NB4 (cell line): ENCODE results near the gene CHRNA7.

Source experiments
- DNase-seq: peaks from one replicate; pipeline ENCODE4 v3.0.0; 2010; ENCODE audit warnings: low read depth
- H3K4me3 ChIP-seq: one replicate; pipeline ENCODE4 v1.5.1; 2011; ENCODE audit warnings: mild to moderate bottlenecking, low read depth, low read length, moderate library complexity
- MYC ChIP-seq: IDR thresholded peaks from 2 replicates; pipeline ENCODE4 v1.6.1; 2011; ENCODE audit warnings: low read depth, low read length
- POLR2A ChIP-seq: IDR thresholded peaks from 2 replicates; pipeline ENCODE4 v1.6.1; 2011; ENCODE audit warnings: mild to moderate bottlenecking; ENCODE audit not compliant: insufficient read length; ENCODE audit errors: extremely low read depth
- TF ChIP-seq, protein P1 (sequence below): IDR thresholded peaks from one replicate; pipeline ENCODE4 v1.5.1; 2012; ENCODE audit warnings: low read depth, low read length
- TF ChIP-seq, protein P2 (sequence below): IDR thresholded peaks from 2 replicates; pipeline ENCODE4 v1.6.1; 2011; ENCODE audit warnings: low read depth, low read length

CHRNA7 gene

DNA sequence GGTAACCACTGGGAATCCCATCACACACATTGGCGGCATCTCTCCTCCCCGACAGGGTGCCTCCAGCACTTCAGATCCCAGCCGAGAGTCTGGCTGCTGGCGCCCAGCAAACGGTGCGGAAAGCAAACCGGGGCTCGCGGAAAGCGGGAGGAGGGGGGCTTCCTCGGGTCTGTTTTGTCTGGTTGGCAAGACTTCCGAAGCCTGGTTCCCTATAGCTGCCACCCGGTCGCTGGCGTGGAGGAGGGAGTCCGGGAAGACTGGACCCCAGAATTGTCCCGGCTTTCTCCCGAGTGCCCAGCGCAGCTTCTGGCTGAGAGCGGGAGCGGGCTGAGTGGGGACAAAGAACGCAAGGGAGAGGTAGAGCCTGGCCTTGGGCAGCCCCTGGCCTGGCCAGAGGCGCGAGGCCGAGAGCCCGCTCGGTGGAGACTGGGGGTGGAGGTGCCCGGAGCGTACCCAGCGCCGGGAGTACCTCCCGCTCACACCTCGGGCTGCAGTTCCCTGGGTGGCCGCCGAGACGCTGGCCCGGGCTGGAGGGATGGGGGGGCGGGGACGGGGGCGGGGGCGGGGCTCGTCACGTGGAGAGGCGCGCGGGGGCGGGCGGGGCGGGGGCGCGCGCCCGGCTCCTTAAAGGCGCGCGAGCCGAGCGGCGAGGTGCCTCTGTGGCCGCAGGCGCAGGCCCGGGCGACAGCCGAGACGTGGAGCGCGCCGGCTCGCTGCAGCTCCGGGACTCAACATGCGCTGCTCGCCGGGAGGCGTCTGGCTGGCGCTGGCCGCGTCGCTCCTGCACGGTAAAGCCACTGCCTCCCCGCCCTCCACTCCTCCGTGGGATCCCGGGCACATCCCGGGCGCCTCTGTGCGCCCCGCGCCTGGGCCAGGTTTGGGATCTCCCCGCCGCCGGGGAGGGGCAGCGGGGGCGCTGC is at the start of gene CHRNA7:
TSS of gene CHRNA7 (plus strand) at position 654 of the 920 bp plus-strand sequence. CDS start at position 734, 80 bp downstream.
- no peak within 1 kb of the TSS for H3K4me3 ChIP-seq
- TF ChIP-seq, protein P1, sequence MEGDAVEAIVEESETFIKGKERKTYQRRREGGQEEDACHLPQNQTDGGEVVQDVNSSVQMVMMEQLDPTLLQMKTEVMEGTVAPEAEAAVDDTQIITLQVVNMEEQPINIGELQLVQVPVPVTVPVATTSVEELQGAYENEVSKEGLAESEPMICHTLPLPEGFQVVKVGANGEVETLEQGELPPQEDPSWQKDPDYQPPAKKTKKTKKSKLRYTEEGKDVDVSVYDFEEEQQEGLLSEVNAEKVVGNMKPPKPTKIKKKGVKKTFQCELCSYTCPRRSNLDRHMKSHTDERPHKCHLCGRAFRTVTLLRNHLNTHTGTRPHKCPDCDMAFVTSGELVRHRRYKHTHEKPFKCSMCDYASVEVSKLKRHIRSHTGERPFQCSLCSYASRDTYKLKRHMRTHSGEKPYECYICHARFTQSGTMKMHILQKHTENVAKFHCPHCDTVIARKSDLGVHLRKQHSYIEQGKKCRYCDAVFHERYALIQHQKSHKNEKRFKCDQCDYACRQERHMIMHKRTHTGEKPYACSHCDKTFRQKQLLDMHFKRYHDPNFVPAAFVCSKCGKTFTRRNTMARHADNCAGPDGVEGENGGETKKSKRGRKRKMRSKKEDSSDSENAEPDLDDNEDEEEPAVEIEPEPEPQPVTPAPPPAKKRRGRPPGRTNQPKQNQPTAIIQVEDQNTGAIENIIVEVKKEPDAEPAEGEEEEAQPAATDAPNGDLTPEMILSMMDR = no peak
- TF ChIP-seq MYC = no peak
- TF ChIP-seq POLR2A = no peak
- TF ChIP-seq, protein P2, sequence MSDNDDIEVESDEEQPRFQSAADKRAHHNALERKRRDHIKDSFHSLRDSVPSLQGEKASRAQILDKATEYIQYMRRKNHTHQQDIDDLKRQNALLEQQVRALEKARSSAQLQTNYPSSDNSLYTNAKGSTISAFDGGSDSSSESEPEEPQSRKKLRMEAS = no peak
- DNase-seq = peak; percentile 54

DNA sequence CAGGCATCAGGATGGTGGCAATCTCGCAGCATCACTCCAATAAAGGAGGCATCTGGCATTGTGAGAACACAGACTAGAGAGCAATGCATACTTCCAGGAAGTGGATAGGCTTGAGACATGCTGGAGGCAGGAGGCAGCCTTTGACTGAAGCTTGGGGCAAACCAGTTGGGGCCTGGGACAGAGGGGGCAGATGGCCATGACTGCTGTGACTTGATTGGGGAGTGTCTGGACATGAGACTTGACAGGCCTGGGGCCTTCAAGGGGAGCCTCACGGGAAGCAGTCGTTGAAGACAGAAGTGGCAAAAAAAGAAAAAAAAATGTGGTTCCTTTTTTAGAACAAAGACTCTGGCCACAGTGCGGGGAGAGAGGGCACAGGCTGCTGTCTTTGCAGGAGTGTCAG is 44.7 kb upstream of the CHRNA7 start:
- DNase-seq = no peak
- TF ChIP-seq MYC (no peak), POLR2A (no peak)
- TF ChIP-seq, protein P2 = no peak
- TF ChIP-seq, protein P1 = no peak

DNA sequence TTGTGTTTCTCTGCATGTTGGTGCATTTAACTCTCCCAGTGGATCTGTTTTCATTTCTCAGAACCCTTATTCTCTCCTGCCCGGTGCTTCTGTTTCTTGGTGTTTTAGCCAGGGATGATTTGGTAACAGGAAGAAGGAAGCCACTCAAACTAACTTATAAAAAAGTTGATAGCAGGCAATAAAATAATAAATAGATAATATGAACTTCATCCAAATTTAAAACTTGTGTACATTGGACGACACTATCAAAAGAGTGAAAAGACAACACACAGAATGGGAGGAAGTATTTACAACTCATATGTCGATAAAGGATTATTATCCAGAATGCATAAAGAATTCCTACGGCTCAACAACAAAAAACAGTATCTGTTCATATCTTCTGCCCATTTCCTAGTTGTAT is 37.3 kb upstream of the CHRNA7 start:
- DNase-seq = no peak
- H3K4me3 ChIP-seq = no peak overlapping the region
- TF ChIP-seq POLR2A (no peak), MYC (no peak)
- TF ChIP-seq, protein P1 = no peak
- TF ChIP-seq, protein P2 = no peak

More for the DNA sequence above, 44.7 kb upstream of the CHRNA7 start:
- no peak overlapping the region for H3K4me3 ChIP-seq

DNA sequence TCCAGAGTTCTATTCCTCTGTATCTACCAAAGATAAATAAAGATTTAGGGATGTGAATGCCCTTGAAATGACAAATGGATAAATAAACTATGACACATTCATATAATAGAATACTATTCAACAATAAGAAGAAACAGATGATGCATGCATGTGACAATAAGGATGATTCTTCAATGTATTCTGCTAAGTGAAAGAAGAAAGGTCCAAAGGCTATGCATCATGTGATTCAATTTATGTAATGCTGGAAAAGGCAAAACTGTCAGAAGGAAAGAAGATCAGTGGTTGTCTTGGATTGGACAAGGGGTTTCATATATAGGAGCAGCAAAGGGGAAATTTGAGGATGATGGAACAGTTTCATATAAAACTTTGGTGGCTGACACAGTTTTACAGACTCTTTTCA is 32.6 kb upstream of the CHRNA7 start:
- no peak for DNase-seq
- no peak overlapping the region for H3K4me3 ChIP-seq
- TF ChIP-seq, protein P1 = no peak
- TF ChIP-seq MYC = no peak
- TF ChIP-seq, protein P2 = no peak
- no peak for TF ChIP-seq POLR2A

DNA sequence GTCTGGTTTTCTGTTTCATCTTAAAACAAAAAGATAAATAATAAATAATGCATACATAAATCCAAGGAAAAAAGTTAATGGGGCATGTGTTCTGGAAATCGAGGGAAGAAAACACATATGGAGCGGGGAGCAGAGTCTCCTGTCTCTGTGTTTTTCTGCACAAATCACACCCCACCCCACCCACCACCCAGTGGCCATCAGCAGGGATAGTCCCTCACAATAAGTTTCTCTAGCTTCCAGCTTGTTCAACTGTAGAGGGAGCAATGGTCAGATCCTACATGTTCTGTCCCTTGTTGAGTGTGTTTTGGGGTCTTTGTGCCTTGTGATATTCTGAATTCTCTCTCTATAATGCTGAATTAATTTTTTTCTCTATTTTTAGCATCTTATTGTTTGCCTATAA is 26.8 kb upstream of the CHRNA7 start:
- TF ChIP-seq, protein P2 = no peak
- TF ChIP-seq, protein P1 = no peak
- no peak for TF ChIP-seq MYC
- no peak for DNase-seq
- no peak overlapping the region for H3K4me3 ChIP-seq
